ENCODE results near the gene TNS1. TPM values are rescaled to one million over a fixed set of nuclear protein-coding genes. Genes with fewer than 3 reads are reported as not detected.

TNS1 gene
- total RNA-seq, 1 donor from 2014 or later, result 219 TPM

GRCh38 chr2:218005028-218005427 is 2.2 kb upstream of the TNS1 start:
- Histone ChIP-seq H2AFZ (ENCODE audit: low read depth, low read length) (no peak overlapping the region), H3K4me2 (ENCODE audit: low read length) (no peak overlapping the region), H3K4me3 (ENCODE audit: insufficient read depth, low read depth, low read length) (no peak overlapping the region), H3K36me3 (ENCODE audit: insufficient read depth, low read length) (no peaks in the 10 kb centered on the region), H3K27me3 (ENCODE audit: insufficient read depth, low read length) (no peaks in the 10 kb centered on the region), H3K9ac (ENCODE audit: low read length) (no peak overlapping the region), H3K9me3 (ENCODE audit: insufficient read depth, low read depth, low read length) (no peaks in the 10 kb centered on the region), H4K20me1 (ENCODE audit: insufficient read depth, low read length) (peaks cover 11% of the 10 kb centered on the region), H3K4me1 (ENCODE audit: insufficient read depth, low read length) (peaks cover 64% of the 10 kb centered on the region), H3K79me2 (ENCODE audit: insufficient read depth, low read length) (peaks cover 23% of the 10 kb centered on the region), H3K27ac (ENCODE audit: low read depth, low read length) (no peak overlapping the region)
- Mint-ChIP-seq H3K4me3 (ENCODE audit: unreplicated experiment) (no peak overlapping the region), H3K27me3 (ENCODE audit: low read depth, unreplicated experiment) (peaks cover 2% of the 10 kb centered on the region), H3K9me3 (ENCODE audit: unreplicated experiment) (peaks cover 2% of the 10 kb centered on the region), H3K4me1 (ENCODE audit: low read depth, unreplicated experiment) (peaks cover 57% of the 10 kb centered on the region), H3K27ac (ENCODE audit: unreplicated experiment) (peak overlapping the region; percentile 72), H3K36me3 (ENCODE audit: low read depth, unreplicated experiment) (peaks cover 4% of the 10 kb centered on the region)
- DNase-seq (ENCODE audit: low read depth) (no peak), FAIRE-seq (no peak)
- no peak for TF ChIP-seq EZH2 (IDR thresholded peaks at IDR 0.05; ENCODE audit: insufficient read depth, low read length)
- TF ChIP-seq, protein P1, sequence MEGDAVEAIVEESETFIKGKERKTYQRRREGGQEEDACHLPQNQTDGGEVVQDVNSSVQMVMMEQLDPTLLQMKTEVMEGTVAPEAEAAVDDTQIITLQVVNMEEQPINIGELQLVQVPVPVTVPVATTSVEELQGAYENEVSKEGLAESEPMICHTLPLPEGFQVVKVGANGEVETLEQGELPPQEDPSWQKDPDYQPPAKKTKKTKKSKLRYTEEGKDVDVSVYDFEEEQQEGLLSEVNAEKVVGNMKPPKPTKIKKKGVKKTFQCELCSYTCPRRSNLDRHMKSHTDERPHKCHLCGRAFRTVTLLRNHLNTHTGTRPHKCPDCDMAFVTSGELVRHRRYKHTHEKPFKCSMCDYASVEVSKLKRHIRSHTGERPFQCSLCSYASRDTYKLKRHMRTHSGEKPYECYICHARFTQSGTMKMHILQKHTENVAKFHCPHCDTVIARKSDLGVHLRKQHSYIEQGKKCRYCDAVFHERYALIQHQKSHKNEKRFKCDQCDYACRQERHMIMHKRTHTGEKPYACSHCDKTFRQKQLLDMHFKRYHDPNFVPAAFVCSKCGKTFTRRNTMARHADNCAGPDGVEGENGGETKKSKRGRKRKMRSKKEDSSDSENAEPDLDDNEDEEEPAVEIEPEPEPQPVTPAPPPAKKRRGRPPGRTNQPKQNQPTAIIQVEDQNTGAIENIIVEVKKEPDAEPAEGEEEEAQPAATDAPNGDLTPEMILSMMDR (IDR thresholded peaks at IDR 0.05; ENCODE audit: insufficient read depth, low read depth, low read length), result no peak

DNA sequence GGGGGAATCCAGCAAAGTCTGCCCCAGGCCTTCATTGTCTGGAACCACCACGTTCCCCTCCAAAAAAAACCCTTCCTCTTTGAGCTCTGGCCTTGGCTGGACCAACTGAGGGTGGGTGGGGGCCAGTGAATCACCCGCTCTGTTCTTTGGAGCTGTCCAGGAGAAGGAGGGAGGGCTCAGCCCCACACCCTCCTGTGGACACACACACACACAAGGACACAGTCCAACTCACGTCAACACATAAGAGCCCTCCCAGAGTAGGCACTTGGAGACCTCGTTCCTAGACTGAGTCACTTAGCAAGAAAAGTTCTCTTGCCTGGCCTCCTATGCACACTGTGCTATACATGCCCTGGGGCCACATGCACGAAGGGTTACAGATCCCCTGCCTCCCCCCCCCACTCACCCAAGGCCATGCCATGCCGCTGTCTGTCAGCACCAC is 1.2 kb upstream of the TNS1 start:
- Histone ChIP-seq H3K4me1 (ENCODE audit: insufficient read depth, low read length) (peaks cover 61% of the 10 kb centered on the region), H3K4me2 (ENCODE audit: low read length) (peak overlapping the region; percentile 89), H2AFZ (ENCODE audit: low read depth, low read length) (no peak overlapping the region), H3K9me3 (ENCODE audit: insufficient read depth, low read depth, low read length) (no peaks in the 10 kb centered on the region), H3K4me3 (ENCODE audit: insufficient read depth, low read depth, low read length) (no peak overlapping the region), H3K36me3 (ENCODE audit: insufficient read depth, low read length) (no peaks in the 10 kb centered on the region), H3K9ac (ENCODE audit: low read length) (peak overlapping the region; percentile 70), H4K20me1 (ENCODE audit: insufficient read depth, low read length) (peaks cover 21% of the 10 kb centered on the region), H3K27ac (ENCODE audit: low read depth, low read length) (peak overlapping the region; percentile 44), H3K27me3 (ENCODE audit: insufficient read depth, low read length) (no peaks in the 10 kb centered on the region), H3K79me2 (ENCODE audit: insufficient read depth, low read length) (peaks cover 34% of the 10 kb centered on the region)
- peaks cover 4% of the 10 kb centered on the region for H3K36me3 Mint-ChIP-seq (ENCODE audit: low read depth, unreplicated experiment)
- DNase-seq (ENCODE audit: low read depth) (peak; percentile 98), FAIRE-seq (peak; percentile 85)
- peaks cover 2% of the 10 kb centered on the region for H3K9me3 Mint-ChIP-seq (ENCODE audit: unreplicated experiment)
- TF ChIP-seq EZH2 (IDR thresholded peaks at IDR 0.05; ENCODE audit: insufficient read depth, low read length), result no peak
- TF ChIP-seq, protein P1 (IDR thresholded peaks at IDR 0.05; ENCODE audit: insufficient read depth, low read depth, low read length), result no peak
- no peak overlapping the region for H3K4me3 Mint-ChIP-seq (ENCODE audit: unreplicated experiment)
- H3K4me1 Mint-ChIP-seq (ENCODE audit: low read depth, unreplicated experiment), result peaks cover 59% of the 10 kb centered on the region
- H3K27ac Mint-ChIP-seq (ENCODE audit: unreplicated experiment), result peak overlapping the region; percentile 89
- peaks cover 2% of the 10 kb centered on the region for H3K27me3 Mint-ChIP-seq (ENCODE audit: low read depth, unreplicated experiment)

- Mint-ChIP-seq H3K4me3 (ENCODE audit: unreplicated experiment) (peak overlapping the region; percentile 69), H3K36me3 (ENCODE audit: low read depth, unreplicated experiment) (peaks cover 4% of the 10 kb centered on the region), H3K4me1 (ENCODE audit: low read depth, unreplicated experiment) (peaks cover 55% of the 10 kb centered on the region), H3K27me3 (ENCODE audit: low read depth, unreplicated experiment) (peaks cover 2% of the 10 kb centered on the region), H3K27ac (ENCODE audit: unreplicated experiment) (peak overlapping the region; percentile 66), H3K9me3 (ENCODE audit: unreplicated experiment) (peaks cover 2% of the 10 kb centered on the region)
- TF ChIP-seq EZH2 (IDR thresholded peaks at IDR 0.05; ENCODE audit: insufficient read depth, low read length), result no peak
- TF ChIP-seq, protein P1 (IDR thresholded peaks at IDR 0.05; ENCODE audit: insufficient read depth, low read depth, low read length), result no peak
- FAIRE-seq, result no peak
- peak; percentile 51 for DNase-seq (ENCODE audit: low read depth)
- peaks cover 21% of the 10 kb centered on the region for H4K20me1 ChIP-seq (ENCODE audit: insufficient read depth, low read length)
- peak overlapping the region; percentile 89 for H3K4me2 ChIP-seq (ENCODE audit: low read length)
- no peaks in the 10 kb centered on the region for H3K36me3 ChIP-seq (ENCODE audit: insufficient read depth, low read length)
- H3K27ac ChIP-seq (ENCODE audit: low read depth, low read length), result peak overlapping the region; percentile 55
- no peaks in the 10 kb centered on the region for H3K27me3 ChIP-seq (ENCODE audit: insufficient read depth, low read length)
- H3K9ac ChIP-seq (ENCODE audit: low read length), result peak overlapping the region; percentile 70
- H3K9me3 ChIP-seq (ENCODE audit: insufficient read depth, low read depth, low read length), result no peaks in the 10 kb centered on the region
- peak overlapping the region; percentile 40 for H2AFZ ChIP-seq (ENCODE audit: low read depth, low read length)
- H3K79me2 ChIP-seq (ENCODE audit: insufficient read depth, low read length), result peaks cover 40% of the 10 kb centered on the region
- no peak overlapping the region for H3K4me3 ChIP-seq (ENCODE audit: insufficient read depth, low read depth, low read length)
- H3K4me1 ChIP-seq (ENCODE audit: insufficient read depth, low read length), result peaks cover 60% of the 10 kb centered on the region
Observed at GRCh38 chr2:218003281-218003944, 618 bp upstream of the TNS1 start.
